Ishikawa (cell line): ENCODE results near the gene SERTM2.

Experiments used
- CREB1 ChIP-seq: IDR thresholded peaks from 2 replicates; pipeline ENCODE4 v1.6.1; 2012; ENCODE audit warnings: low read depth
- EGR1 ChIP-seq: IDR thresholded peaks from 2 replicates; pipeline ENCODE4 v1.6.1; 2012
- EP300 ChIP-seq: IDR thresholded peaks from 2 replicates; pipeline ENCODE4 v1.6.1; 2012; ENCODE audit warnings: borderline replicate concordance
- FOXM1 ChIP-seq: IDR thresholded peaks from 2 replicates; pipeline ENCODE4 v1.6.1; 2012; ENCODE audit warnings: low read depth, borderline replicate concordance
- MAX ChIP-seq: IDR thresholded peaks from 2 replicates; pipeline ENCODE4 v1.6.1; 2012
- NFIC ChIP-seq: IDR thresholded peaks from 2 replicates; pipeline ENCODE4 v1.6.1; 2012
- RAD21 ChIP-seq: IDR thresholded peaks from 2 replicates; pipeline ENCODE4 v1.6.1; 2012; ENCODE audit warnings: low read depth
- REST ChIP-seq: IDR thresholded peaks from 2 replicates; pipeline ENCODE4 v1.6.1; 2012; ENCODE audit warnings: low read depth, mild to moderate bottlenecking
- TAF1 ChIP-seq: IDR thresholded peaks from 2 replicates; pipeline ENCODE4 v1.6.1; 2012; ENCODE audit warnings: low read depth, mild to moderate bottlenecking
- TCF12 ChIP-seq: IDR thresholded peaks from 2 replicates; pipeline ENCODE4 v1.6.1; 2012; ENCODE audit warnings: low read depth
- TEAD4 ChIP-seq: IDR thresholded peaks from 2 replicates; pipeline ENCODE4 v1.6.1; 2012
- USF1 ChIP-seq: IDR thresholded peaks from 2 replicates; pipeline ENCODE4 v1.6.1; 2012
- YY1 ChIP-seq: IDR thresholded peaks from 2 replicates; pipeline ENCODE4 v1.6.1; 2012; ENCODE audit warnings: low read depth
- ZBTB7A ChIP-seq: IDR thresholded peaks from 2 replicates; pipeline ENCODE4 v1.6.1; 2012; ENCODE audit warnings: low read depth

DNA sequence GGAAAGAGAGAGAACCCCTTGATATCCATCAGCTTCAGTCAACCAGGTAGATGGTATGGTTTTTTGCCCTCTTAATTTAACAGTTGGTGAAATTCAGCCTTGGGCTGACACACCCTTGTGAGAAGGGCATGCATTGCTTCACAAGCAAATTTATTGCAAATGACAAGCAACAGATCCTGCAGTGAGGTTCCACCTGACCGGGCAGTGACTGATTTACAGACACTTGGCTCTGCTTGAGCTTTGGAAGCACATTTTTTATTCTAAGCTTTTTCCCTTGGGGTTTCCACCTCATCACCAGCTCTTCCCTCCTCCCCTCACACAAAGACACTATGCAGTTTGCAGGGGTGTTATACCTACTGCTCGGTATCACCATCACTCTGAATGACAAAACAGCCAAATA lies 28.3 kb upstream of the SERTM2 start:
- TF ChIP-seq USF1 (no peak), YY1 (no peak), REST (no peak), EP300 (no peak), MAX (no peak), FOXM1 (no peak), TAF1 (no peak), CREB1 (no peak), ZBTB7A (no peak), TEAD4 (no peak), NFIC (no peak), RAD21 (no peak), TCF12 (no peak), EGR1 (no peak)
